ENCODE measurements around the gene SLC22A23. TPM values are rescaled to one million over a fixed set of nuclear protein-coding genes. Genes with fewer than 3 reads are reported as not detected.

Gene SLC22A23
- polyA plus RNA-seq, 1 donor (not counting 4 experiments of a cell fraction or from before 2014, with no cell fraction given): 4.3 TPM

DNA sequence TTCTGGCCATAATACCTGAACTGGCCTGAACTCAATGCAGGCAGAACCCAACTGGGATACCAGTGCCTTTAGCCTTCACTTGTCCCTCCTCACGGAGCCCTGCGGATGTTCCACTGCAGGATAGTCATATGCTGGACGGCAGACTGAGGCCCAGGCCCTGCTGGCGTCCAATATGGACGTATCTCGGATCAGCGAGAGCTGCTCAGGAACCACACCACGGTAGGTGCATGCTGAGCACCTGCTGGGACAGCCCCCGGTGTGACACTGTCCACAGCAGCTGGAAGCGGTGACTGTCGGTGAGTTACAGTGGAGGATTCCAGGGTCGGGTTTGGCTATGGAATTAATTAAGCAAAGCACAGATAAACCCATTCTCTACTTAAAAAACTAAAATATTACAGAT is 149.4 kb downstream of the SLC22A23 start:
- peaks cover 9% of the 10 kb centered on the region for H3K4me1 ChIP-seq (ENCODE audit: control insufficient read depth, extremely low read depth, insufficient read depth, low read length)
- H3K4me3 ChIP-seq (ENCODE audit: control insufficient read depth in 2 of 3, extremely low read depth in 1 of 3, insufficient read depth in 2 of 3, low read depth in 1 of 3, low read length in 3 of 3): no peak overlapping the region
- TF ChIP-seq, protein P1, sequence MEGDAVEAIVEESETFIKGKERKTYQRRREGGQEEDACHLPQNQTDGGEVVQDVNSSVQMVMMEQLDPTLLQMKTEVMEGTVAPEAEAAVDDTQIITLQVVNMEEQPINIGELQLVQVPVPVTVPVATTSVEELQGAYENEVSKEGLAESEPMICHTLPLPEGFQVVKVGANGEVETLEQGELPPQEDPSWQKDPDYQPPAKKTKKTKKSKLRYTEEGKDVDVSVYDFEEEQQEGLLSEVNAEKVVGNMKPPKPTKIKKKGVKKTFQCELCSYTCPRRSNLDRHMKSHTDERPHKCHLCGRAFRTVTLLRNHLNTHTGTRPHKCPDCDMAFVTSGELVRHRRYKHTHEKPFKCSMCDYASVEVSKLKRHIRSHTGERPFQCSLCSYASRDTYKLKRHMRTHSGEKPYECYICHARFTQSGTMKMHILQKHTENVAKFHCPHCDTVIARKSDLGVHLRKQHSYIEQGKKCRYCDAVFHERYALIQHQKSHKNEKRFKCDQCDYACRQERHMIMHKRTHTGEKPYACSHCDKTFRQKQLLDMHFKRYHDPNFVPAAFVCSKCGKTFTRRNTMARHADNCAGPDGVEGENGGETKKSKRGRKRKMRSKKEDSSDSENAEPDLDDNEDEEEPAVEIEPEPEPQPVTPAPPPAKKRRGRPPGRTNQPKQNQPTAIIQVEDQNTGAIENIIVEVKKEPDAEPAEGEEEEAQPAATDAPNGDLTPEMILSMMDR (optimal IDR thresholded peaks at IDR 0.05 in 1 of 3, IDR thresholded peaks at IDR 0.05 in 1 of 3, conservative IDR thresholded peaks at IDR 0.05 in 1 of 3; ENCODE audit: extremely low read depth in 1 of 3, insufficient read depth in 2 of 3, low read length in 3 of 3): no peak
- TF ChIP-seq EZH2 (IDR thresholded peaks at IDR 0.05; ENCODE audit: low read length): no peak
- H3K36me3 ChIP-seq (ENCODE audit: control insufficient read depth in 2 of 2, extremely low read depth in 1 of 2, insufficient read depth in 2 of 2, low read length in 2 of 2): peaks cover 0 to 2% of the 10 kb centered on the region in 2 experiments
- H4K20me1 ChIP-seq (ENCODE audit: control insufficient read depth, extremely low read depth, insufficient read depth, low read length): no peaks in the 10 kb centered on the region
- dilution Hi-C loops (cut with MboI; ENCODE audit: extremely low pct_ligation_motif_present, low sequenced_read_pairs): no loop called here
- FAIRE-seq (no peak), DNase-seq (ENCODE audit: low read depth, low spot score) (no peak)
- no peak overlapping the region for H3K9ac ChIP-seq (ENCODE audit: control insufficient read depth, extremely low read depth, insufficient read depth, low read length)
- no peaks in the 10 kb centered on the region for H3K27me3 ChIP-seq (ENCODE audit: control insufficient read depth, extremely low read depth, insufficient read depth, low read length)
- H2AFZ ChIP-seq (ENCODE audit: control insufficient read depth, low read length): no peak overlapping the region
- H3K4me2 ChIP-seq (ENCODE audit: control insufficient read depth, extremely low read depth, insufficient read depth, low read depth, low read length): no peak overlapping the region
- H3K79me2 ChIP-seq (ENCODE audit: control insufficient read depth, insufficient read depth, low read length): no peaks in the 10 kb centered on the region
- H3K9me1 ChIP-seq (ENCODE audit: control insufficient read depth, extremely low read depth, insufficient read depth, low read length): no peaks in the 10 kb centered on the region
- no peaks in the 10 kb centered on the region for H3K9me3 ChIP-seq (ENCODE audit: control insufficient read depth, low read depth, low read length)
- no peak overlapping the region for H3K27ac ChIP-seq (ENCODE audit: control insufficient read depth, insufficient read depth, low read length)

DNA sequence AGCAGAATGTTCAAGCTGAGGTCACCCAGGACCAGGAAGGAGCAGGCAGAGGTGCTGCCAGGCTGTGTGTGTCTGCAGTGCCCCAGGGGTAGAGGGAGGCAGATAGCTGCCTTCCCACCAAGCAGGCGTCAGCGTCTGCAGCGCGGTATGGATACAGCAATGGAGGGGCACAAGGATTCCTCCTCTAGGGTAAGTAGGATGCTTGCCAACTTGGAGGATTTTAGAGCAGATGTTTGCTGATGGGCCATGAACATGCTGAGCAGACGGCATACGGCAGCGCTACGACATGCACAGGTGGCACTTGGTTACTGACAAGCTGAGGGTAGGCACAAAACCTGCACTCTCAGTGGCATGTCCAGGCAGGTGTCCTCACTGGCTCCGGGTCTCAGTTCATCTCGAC is 150.0 kb downstream of the SLC22A23 start:
- no peak for FAIRE-seq
- dilution Hi-C loops (cut with MboI; ENCODE audit: extremely low pct_ligation_motif_present, low sequenced_read_pairs): no loop called here
- Histone ChIP-seq H3K9ac (ENCODE audit: control insufficient read depth, extremely low read depth, insufficient read depth, low read length) (no peak overlapping the region), H3K79me2 (ENCODE audit: control insufficient read depth, insufficient read depth, low read length) (no peaks in the 10 kb centered on the region), H2AFZ (ENCODE audit: control insufficient read depth, low read length) (no peak overlapping the region), H3K9me3 (ENCODE audit: control insufficient read depth, low read depth, low read length) (no peaks in the 10 kb centered on the region), H3K27ac (ENCODE audit: control insufficient read depth, insufficient read depth, low read length) (no peak overlapping the region), H3K9me1 (ENCODE audit: control insufficient read depth, extremely low read depth, insufficient read depth, low read length) (no peaks in the 10 kb centered on the region), H3K27me3 (ENCODE audit: control insufficient read depth, extremely low read depth, insufficient read depth, low read length) (no peaks in the 10 kb centered on the region), H3K36me3 (ENCODE audit: control insufficient read depth in 2 of 2, extremely low read depth in 1 of 2, insufficient read depth in 2 of 2, low read length in 2 of 2) (peaks cover 0 to 2% of the 10 kb centered on the region in 2 experiments), H3K4me3 (ENCODE audit: control insufficient read depth in 2 of 3, extremely low read depth in 1 of 3, insufficient read depth in 2 of 3, low read depth in 1 of 3, low read length in 3 of 3) (no peak overlapping the region), H4K20me1 (ENCODE audit: control insufficient read depth, extremely low read depth, insufficient read depth, low read length) (no peaks in the 10 kb centered on the region), H3K4me2 (ENCODE audit: control insufficient read depth, extremely low read depth, insufficient read depth, low read depth, low read length) (no peak overlapping the region), H3K4me1 (ENCODE audit: control insufficient read depth, extremely low read depth, insufficient read depth, low read length) (peaks cover 9% of the 10 kb centered on the region)
- no peak for DNase-seq (ENCODE audit: low read depth, low spot score)
- TF ChIP-seq, protein P1 (optimal IDR thresholded peaks at IDR 0.05 in 1 of 3, IDR thresholded peaks at IDR 0.05 in 1 of 3, conservative IDR thresholded peaks at IDR 0.05 in 1 of 3; ENCODE audit: extremely low read depth in 1 of 3, insufficient read depth in 2 of 3, low read length in 3 of 3): no peak
- TF ChIP-seq EZH2 (IDR thresholded peaks at IDR 0.05; ENCODE audit: low read length): no peak

All from keratinocyte (primary cell).